GM23248 (cell line): Measurements from ENCODE around the gene RHEB. TPM values are rescaled to one million over a fixed set of nuclear protein-coding genes. Genes with fewer than 3 reads are reported as not detected.

Experiments used
- DNase-seq: peaks from one replicate; pipeline ENCODE4 v3.0.0-alpha.2; 2015
- H2AFZ ChIP-seq: fragments of 200-600 bp; sonication (generic); 2 replicates; pipeline ENCODE4 v1.6.1; 2016; ENCODE audit warnings: antibody characterized with exemption
- H3F3A ChIP-seq: fragments of 200-600 bp; sonication (generic); 2 replicates; pipeline ENCODE4 v1.6.1; 2016; ENCODE audit warnings: mild to moderate bottlenecking, antibody characterized with exemption, mixed run types; ENCODE audit not compliant: insufficient read depth
- H3K27ac ChIP-seq: fragments of 200-600 bp; sonication (generic); 2 replicates; pipeline ENCODE4 v1.5.1; 2016; ENCODE audit warnings: mild to moderate bottlenecking
- H3K27me3 ChIP-seq: fragments of 200-600 bp; sonication (generic); replicated peaks from 2 replicates; pipeline ENCODE4 v1.6.1; 2016; ENCODE audit warnings: mild to moderate bottlenecking; ENCODE audit not compliant: insufficient read depth
- H3K36me3 ChIP-seq: fragments of 200-600 bp; sonication (generic); 2 replicates; pipeline ENCODE4 v1.6.1; 2016; ENCODE audit warnings: low read depth, mild to moderate bottlenecking
- H3K4me1 ChIP-seq: fragments of 200-600 bp; sonication (generic); 2 replicates; pipeline ENCODE4 v1.6.1; 2016; ENCODE audit warnings: mild to moderate bottlenecking; ENCODE audit not compliant: insufficient read depth
- H3K4me2 ChIP-seq: fragments of 200-600 bp; sonication (generic); one replicate; pipeline ENCODE4 v1.6.1; 2016; ENCODE audit warnings: mild to moderate bottlenecking; ENCODE audit not compliant: unreplicated experiment
- H3K4me3 ChIP-seq: fragments of 200-600 bp; sonication (generic); 2 replicates; pipeline ENCODE4 v1.5.1; 2016; ENCODE audit warnings: mild to moderate bottlenecking
- H3K79me2 ChIP-seq: fragments of 200-600 bp; sonication (generic); 2 replicates; pipeline ENCODE4 v1.6.1; 2016; ENCODE audit warnings: mild to moderate bottlenecking; ENCODE audit not compliant: insufficient read depth
- H3K9ac ChIP-seq: fragments of 200-600 bp; sonication (generic); 2 replicates; pipeline ENCODE4 v1.6.1; 2016; ENCODE audit warnings: mild to moderate bottlenecking
- H3K9me2 ChIP-seq: fragments of 200-600 bp; sonication (generic); 2 replicates; pipeline ENCODE4 v1.6.1; 2016; ENCODE audit warnings: mixed run types, mild to moderate bottlenecking, moderate library complexity; ENCODE audit not compliant: insufficient read depth
- H3K9me3 ChIP-seq: fragments of 200-600 bp; sonication (generic); one replicate; pipeline ENCODE4 v1.6.1; 2017; ENCODE audit warnings: low read depth
- H4K20me1 ChIP-seq: fragments of 200-600 bp; sonication (generic); 2 replicates; pipeline ENCODE4 v1.6.0; 2016; ENCODE audit not compliant: insufficient read depth
- EZH2 ChIP-seq: fragments of 200-600 bp; sonication (generic); IDR thresholded peaks from 2 replicates; pipeline ENCODE4 v1.6.1; 2018; ENCODE audit warnings: antibody characterized with exemption, mild to moderate bottlenecking; ENCODE audit not compliant: insufficient read depth, poor library complexity, severe bottlenecking
- EZH2phosphoT487 ChIP-seq: fragments of 200-600 bp; sonication (generic); IDR thresholded peaks from 2 replicates; pipeline ENCODE4 v1.6.1; 2018; ENCODE audit warnings: antibody characterized with exemption, moderate library complexity, mild to moderate bottlenecking, low read depth; ENCODE audit not compliant: insufficient read depth
- WGBS, 2 experiments: methylation state at CpG; one replicate each; pipeline ENCODE4 v1.1.6; 2015 to 2017; ENCODE audit warnings: low lambda C conversion rate in 2 of 2, low coverage in 1 of 2; ENCODE audit errors: missing lambda C conversion rate in 2 of 2; 5-methylcytosine and 5-hydroxymethylcytosine counted together
- in situ Hi-C: fragments of 300-500 bp; cut with MboI; formaldehyde crosslinking; loops from 2 replicates; pipeline ENCODE4 v1.15.0; 2020
- polyA plus RNA-seq: library from polyadenylated mRNA; unstranded; fragments of >200 nt; fragmentation: Nextera tagmentation; extraction: Ambion mirVana; gene quantifications from 2 replicates; pipeline ENCODE4 v1.2.1, GENCODE V29; 2016
- total RNA-seq: library from RNA; depleted of rRNA; stranded (reverse); fragments of >200 nt; shearing (Covaris generic); gene quantifications from 2 replicates; pipeline ENCODE4 v1.2.3, GENCODE V29; 2014

Gene RHEB
- total and polyA plus RNA-seq, 2 experiments from 2014 or later: 86.4 to 235 TPM

GRCh38 chr7:151454305-151454704 lies 65.4 kb downstream of the RHEB start:
- TF ChIP-seq EZH2phosphoT487 (no peak), EZH2 (no peak)
- 78 to 83% methylated on average over 14 of the region's 14 CpGs for whole genome bisulfite sequencing, 2 experiments
- Histone ChIP-seq H3K27ac (no peak overlapping the region), H3K4me1 (peaks cover 1% of the 10 kb centered on the region), H2AFZ (no peak overlapping the region), H4K20me1 (no peaks in the 10 kb centered on the region), H3K9me3 (no peaks in the 10 kb centered on the region), H3K9ac (no peak overlapping the region), H3K79me2 (no peaks in the 10 kb centered on the region), H3F3A (peaks cover 2% of the 10 kb centered on the region), H3K27me3 (no peaks in the 10 kb centered on the region), H3K4me3 (no peak overlapping the region), H3K4me2 (no peak overlapping the region), H3K9me2 (no peaks in the 10 kb centered on the region), H3K36me3 (no peaks in the 10 kb centered on the region)
- DNase-seq: no peak
- in situ Hi-C loops: loop anchor here (10.0 kb wide), 1 partner anchor 310 kb away; no protein-coding TSS in a partner anchor

GRCh38 chr7:151453326-151453791 lies 66.3 kb downstream of the RHEB start:
- in situ Hi-C loops: loop anchor here (10.0 kb wide), 1 partner anchor 311 kb away; no protein-coding TSS in a partner anchor
- no peak overlapping the region for H3K9ac ChIP-seq
- H3K36me3 ChIP-seq: no peaks in the 10 kb centered on the region
- no peak overlapping the region for H3K27ac ChIP-seq
- H3K9me3 ChIP-seq: no peaks in the 10 kb centered on the region
- H4K20me1 ChIP-seq: no peaks in the 10 kb centered on the region
- WGBS, 2 experiments: 81 to 83% methylated on average over 13 of the region's 13 CpGs
- no peaks in the 10 kb centered on the region for H3K27me3 ChIP-seq
- no peaks in the 10 kb centered on the region for H3K9me2 ChIP-seq
- no peaks in the 10 kb centered on the region for H3K79me2 ChIP-seq
- TF ChIP-seq EZH2phosphoT487 (no peak), EZH2 (no peak)
- H3K4me2 ChIP-seq: no peak overlapping the region
- H2AFZ ChIP-seq: no peak overlapping the region
- no peak for DNase-seq
- no peaks in the 10 kb centered on the region for H3F3A ChIP-seq
- H3K4me1 ChIP-seq: no peaks in the 10 kb centered on the region
- H3K4me3 ChIP-seq: no peak overlapping the region

GRCh38 chr7:151452680-151453325 lies 66.9 kb downstream of the RHEB start:
- H3K9ac ChIP-seq: no peak overlapping the region
- H3F3A ChIP-seq: no peaks in the 10 kb centered on the region
- no peak overlapping the region for H3K4me2 ChIP-seq
- in situ Hi-C loops: loop anchor here (10.0 kb wide), 1 partner anchor 312 kb away; no protein-coding TSS in a partner anchor
- 94 to 95% methylated on average over 15 of the region's 15 CpGs for WGBS, 2 experiments
- H3K27ac ChIP-seq: no peak overlapping the region
- no peak overlapping the region for H2AFZ ChIP-seq
- no peaks in the 10 kb centered on the region for H3K36me3 ChIP-seq
- no peaks in the 10 kb centered on the region for H3K9me3 ChIP-seq
- no peaks in the 10 kb centered on the region for H3K4me1 ChIP-seq
- TF ChIP-seq EZH2phosphoT487 (no peak), EZH2 (no peak)
- H3K27me3 ChIP-seq: no peaks in the 10 kb centered on the region
- no peak overlapping the region for H3K4me3 ChIP-seq
- H4K20me1 ChIP-seq: no peaks in the 10 kb centered on the region
- H3K9me2 ChIP-seq: no peaks in the 10 kb centered on the region
- no peak for DNase-seq
- H3K79me2 ChIP-seq: no peaks in the 10 kb centered on the region

- H3K9ac ChIP-seq: no peak overlapping the region
- 82 to 86% methylated on average over 22 to 23 of the region's 23 CpGs for WGBS, 2 experiments
- TF ChIP-seq EZH2phosphoT487 (no peak), EZH2 (no peak)
- H3K9me3 ChIP-seq: no peaks in the 10 kb centered on the region
- no peak overlapping the region for H2AFZ ChIP-seq
- H3K36me3 ChIP-seq: no peaks in the 10 kb centered on the region
- no peak for DNase-seq
- no peaks in the 10 kb centered on the region for H4K20me1 ChIP-seq
- H3F3A ChIP-seq: no peaks in the 10 kb centered on the region
- in situ Hi-C loops: loop anchor here (10.0 kb wide), 1 partner anchor 313 kb away; no protein-coding TSS in a partner anchor
- no peak overlapping the region for H3K27ac ChIP-seq
- no peak overlapping the region for H3K4me2 ChIP-seq
- no peaks in the 10 kb centered on the region for H3K9me2 ChIP-seq
- no peaks in the 10 kb centered on the region for H3K4me1 ChIP-seq
- H3K4me3 ChIP-seq: no peak overlapping the region
- H3K79me2 ChIP-seq: no peaks in the 10 kb centered on the region
- no peaks in the 10 kb centered on the region for H3K27me3 ChIP-seq
These were observed 67.8 kb downstream of the RHEB start for GRCh38 chr7:151451626-151452571.
